OCI-M2 (cell line): ENCODE measurements around the gene SSR2.
"Not testable (repeated sequence)": the region's sequence is repeated elsewhere in the genome, so short reads cannot be mapped to it uniquely, and the experiment has no call there.

Source experiments
- DNase-seq: peaks from one replicate; lab custom pipeline; 2025; ENCODE audit not compliant: unreplicated experiment; lab: John Stamatoyannopoulos, UW

SSR2 gene

DNA sequence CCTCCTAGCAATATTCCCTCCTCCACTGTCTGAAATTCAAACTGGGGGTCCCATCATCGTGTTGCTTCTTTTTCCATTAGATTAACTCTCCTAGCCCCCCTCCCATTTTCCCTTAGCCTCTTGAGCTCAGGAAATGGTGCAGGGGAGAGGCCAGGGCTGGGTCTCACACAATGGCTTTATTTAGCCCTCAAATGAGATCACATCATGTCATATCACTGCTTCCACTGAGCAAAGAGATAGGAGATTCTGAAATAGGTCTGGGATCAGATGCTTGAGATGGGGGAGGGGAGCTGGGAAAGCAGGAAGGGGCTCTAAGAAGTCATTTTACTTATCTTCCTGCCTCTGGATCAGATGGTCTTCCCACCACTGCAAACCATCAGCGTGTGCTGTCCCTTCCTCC lies 24.6 kb downstream of the SSR2 start:
- DNase-seq, result no peak

DNA sequence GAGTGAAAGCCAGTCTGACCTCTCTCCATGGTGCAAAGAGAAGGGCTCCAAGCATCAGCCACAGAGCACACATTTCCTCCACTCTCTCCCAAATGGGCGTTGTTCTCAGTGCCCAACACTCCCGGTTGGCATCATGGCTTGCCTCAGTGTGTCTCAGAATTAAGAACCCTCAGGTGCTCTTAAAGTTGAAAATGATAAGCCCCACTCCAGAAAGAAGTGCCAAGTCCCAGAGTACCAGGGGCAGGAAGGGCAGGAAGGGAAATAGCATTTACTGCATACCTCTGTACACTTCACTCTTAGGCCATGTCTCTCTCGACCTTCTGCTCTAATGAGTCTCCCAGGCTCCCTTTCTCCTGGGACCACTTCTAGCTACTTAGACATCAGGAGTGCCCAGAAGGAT lies 27.2 kb downstream of the SSR2 start:
- DNase-seq, result no peak

DNA sequence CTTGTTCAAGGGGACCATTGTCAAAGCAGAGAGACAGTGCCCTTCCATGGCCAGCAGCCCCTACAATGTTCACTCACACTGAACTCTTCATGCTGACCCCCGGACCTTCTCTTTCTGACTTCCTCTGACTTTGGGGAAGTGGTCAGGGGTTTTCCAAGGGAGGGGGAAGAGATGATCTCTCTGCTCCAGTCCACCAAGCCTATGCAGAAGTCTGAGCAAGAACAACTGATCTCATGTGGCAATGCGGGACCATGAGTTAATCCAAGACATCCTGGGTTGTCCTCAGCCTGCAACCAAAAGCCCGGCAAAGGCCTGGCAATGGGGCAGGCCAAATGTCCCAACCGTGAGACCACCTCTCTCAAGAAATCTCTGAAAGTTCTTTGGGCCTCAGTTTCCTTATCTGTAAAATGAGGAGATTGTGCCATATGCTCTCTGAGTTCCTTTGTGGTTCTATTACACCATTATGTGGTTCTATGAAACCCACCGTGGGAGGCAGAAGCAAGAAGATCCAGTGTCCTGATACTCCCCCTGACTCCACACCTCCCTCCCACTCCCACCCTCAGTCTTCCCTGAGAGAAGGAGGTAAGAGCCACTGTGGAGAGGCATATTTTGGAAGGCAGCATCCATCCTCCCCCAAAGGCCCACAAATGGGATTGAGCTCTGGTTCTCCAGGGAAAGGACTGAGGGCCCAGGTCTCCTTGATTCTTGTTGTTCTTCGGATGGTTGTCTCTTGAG lies 30.6 kb downstream of the SSR2 start:
- DNase-seq, result no peak

DNA sequence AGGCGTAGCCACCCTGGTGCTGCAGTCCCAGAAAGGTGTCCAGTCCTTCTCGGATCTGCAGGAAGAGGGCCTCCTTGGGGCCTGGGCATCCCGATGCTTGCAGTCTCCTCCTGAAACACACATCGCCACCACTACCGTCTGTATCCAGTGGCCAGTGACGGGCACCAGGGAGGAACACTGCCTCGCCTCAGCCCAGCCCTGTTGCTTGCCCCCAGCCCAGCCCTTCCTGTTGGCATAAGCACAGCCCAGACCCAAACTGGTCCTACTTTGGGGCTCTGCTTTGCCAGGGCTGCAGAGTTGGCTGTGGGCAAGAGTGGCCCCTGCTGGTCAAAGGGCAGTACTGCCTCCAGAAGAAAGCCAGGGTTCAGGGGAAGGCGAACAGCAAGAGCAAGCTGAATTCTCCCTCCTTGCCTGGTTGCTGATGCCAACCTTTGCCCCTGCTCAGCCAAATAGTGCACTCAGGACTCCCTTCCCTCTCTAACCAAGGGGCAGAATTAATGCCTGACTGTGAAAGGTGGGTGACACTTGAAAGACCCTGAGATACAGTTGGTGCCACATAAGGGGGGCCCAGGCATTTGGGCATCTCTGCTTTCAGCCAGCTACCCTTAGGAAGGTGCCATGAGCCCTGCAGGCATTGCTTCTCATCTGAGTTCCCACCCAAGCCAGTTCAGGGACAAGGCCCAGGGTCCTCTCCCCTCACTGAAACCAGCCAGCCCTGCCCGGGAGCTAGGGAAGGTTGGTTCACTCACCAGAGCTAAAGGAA lies 31.3 kb downstream of the SSR2 start:
- no peak for DNase-seq

DNA sequence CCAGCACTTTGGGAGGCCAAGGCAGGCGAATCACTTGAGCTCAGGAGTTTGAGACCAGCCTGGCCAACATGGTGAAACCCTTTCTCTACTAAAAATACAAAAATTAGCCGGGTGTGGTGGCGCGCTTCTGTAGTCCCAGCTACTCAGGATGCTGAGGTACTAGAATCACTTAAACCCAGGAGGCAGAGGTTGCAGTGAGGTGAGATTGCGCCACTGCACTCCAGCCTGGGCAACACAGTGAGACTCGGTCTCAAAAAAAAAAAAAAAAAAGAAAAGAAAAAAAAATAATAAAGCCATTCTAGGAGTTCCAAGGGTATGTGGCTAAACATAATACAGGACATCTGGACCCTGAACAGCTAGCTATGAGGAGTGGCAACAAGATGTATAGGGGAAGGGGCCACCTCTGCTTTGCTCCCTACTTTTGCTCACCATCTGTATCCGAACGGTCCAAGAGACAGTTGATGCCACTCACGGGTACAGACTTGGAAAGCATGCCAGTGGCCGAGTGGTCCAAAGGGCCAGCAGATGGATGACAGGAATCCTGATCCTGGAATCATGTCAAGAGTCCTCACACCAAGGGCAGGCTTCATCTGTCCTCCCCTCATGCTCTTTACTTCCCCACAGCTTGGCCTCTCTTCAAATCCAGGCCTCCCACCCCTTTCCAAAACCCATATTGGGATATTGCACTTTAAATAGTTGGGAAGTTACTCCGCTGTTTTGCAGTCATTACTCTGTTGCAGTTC lies 35.7 kb downstream of the SSR2 start:
- DNase-seq, result not testable (repeated sequence)

DNA sequence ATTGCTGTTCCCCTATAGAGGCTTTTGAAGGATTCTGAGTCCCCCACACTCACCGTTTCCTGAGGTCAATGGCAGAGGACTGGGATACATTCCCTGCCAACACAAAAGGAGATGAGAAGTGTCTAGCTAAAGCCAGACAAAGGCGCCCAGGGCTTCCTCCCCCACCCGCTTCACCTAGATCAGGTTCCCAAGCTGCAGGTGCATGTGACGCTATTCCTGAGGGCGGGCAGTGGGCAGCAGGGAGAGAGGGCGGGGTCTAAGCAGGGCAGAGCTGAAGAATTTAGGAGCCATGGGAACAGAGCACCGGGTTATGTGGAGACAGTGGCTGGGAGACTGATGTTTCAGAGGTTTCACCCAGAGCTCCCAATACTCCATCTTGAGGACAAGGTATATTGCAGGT lies 36.4 kb downstream of the SSR2 start:
- no peak for DNase-seq

DNA sequence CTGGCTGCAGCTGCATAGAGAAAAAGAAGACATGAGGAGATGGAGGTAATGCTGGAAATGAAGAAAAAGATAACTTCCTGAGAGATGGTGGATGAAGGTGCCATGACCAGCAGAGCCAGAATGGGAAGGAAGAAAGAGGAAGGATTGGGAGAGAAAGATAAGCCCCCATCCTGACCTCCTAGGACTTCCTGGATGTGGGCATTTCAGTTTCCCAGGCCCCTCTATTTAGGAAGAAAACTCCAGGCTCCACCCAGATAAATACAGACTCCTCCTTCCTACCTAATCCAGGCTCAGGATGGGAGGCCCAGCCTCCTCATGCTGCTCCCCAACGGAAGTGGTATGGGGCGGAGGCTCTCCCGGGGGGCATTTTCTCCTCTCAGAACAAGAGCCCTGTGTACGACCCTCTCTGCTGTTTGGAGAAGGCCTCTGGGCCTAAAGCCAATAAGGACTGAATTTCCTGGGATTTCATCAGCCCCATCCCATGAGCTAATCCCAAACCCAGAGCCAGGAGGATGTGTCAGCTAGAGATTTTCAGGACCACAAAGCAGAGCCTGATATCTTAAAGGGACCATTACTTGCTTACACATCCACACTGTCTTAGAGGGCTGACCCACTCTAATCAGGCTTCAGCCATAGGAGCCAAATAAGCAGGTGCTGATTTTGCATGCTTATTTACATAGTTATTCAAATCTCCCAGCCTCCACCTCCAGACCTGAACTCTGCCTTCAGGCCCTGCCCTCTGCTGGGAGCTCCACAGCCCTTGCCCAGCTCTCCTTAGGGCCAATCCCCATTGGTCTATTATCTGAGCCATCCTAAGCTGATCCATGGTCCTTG lies 37.3 kb downstream of the SSR2 start:
- no peak for DNase-seq

DNA sequence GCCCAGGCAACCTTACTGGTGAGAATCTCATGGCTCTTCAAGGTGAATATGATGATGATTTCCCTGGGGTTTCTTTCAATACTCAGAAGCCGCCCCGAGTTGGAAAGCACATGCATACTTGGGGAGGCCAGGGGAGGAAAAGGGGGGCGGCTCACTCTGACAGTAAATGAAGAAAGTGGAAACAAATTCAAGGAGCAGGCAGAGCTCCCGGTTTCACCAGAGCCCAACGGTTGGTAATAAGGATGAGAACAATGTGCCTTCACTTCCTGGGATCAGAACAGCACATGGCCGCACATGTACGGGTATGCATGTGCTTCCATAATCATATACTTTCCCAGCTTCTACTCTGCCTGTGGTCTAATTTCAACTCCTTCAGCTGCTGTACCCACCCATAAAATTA lies 38.6 kb downstream of the SSR2 start:
- no peak for DNase-seq

DNA sequence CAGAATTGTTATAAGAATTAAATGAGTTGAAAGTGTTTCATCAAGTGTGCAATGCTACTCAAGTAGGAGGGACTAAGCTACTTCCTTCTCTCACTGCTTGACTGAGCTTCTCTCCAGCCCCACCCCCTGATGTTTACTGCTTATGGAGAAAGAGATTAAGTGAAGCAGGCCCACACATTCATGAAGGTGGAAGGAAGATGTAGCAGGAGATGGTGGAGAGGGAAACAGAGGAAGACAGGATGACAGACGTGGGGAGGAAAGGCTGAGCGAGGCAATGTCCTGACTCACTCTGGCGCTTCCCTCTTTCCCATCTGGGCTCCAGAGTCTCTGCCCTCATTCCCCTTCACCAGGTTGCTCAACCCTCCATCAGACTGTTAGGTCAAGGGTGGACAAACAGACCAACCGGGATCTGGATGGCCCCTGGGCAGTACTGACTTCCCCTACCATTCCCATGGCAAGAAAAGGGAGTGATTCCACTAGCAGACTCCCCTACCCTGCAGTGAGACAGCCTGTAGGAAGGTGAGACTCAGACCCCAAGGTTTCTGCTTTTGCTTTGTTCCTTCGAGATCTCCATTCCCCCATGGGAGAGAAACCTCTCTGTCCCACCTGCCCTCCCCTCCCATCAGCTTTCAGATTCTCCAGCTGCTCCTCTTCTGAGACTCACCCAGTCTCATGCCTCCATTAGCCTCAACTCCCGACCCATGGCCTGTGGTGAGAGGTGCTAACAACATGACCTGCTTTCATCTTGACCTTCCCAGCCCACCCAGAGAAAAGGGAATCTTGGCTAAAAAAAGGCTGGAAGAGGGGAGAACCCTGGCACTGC lies 39.3 kb downstream of the SSR2 start:
- DNase-seq, result no peak

DNA sequence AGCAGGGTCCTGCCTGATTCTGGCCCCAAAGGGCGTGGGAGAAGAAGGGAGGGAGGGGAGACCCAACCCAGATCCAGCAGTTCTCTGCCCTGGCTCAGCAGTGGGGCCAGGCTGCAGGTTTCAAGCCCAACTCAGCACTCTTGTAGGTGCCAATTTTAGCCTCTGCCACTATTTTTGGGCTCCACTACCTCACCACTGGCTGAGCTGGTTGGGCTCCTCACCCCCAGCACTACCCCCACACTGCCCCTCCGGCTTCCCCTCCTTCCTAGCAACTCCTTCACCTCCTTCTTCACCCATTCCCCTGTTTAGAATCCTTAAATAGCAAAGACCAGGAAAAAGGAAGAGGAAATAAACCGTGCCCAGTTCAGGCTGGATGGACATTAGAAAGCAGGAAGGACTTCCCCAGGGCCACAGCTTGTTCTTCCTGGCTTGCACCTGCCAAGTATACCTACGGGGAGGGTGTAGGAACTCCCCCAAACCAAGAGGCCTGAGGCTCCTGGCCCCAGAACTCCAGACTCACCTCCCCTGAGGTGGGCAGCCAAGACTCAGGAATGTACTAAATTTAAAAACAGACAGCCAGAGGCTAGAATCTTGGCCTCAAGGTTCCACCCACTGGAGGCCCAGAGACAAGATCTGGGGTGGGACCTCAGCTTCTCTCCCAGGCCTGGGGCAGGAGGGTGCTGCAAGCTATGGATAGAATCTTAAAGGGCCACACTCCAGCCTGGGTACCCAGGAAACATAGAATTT lies 41.0 kb downstream of the SSR2 start:
- DNase-seq, result no peak

DNA sequence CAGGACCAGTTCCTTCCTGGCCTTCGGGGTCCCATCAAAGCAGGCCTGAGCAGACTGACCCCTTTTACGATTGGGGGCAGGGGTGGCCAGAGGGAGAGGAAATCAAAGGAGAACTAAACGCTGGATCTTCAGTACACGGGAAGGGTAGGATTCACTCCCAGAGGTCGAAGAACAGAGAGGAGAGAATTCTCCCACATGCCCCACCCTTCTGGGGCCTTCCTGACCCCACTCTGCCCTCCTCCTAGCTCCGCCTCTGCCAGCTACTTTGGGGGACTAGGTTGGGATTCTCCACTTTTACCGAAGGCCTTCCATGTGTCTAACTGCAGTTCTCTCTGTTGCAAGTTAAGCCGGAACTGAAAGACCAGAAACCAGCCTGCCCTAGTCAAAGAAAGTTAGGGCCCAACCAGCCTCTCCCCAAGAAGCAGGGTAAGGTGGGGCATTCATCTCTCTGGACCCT lies 41.8 kb downstream of the SSR2 start:
- DNase-seq, result no peak

DNA sequence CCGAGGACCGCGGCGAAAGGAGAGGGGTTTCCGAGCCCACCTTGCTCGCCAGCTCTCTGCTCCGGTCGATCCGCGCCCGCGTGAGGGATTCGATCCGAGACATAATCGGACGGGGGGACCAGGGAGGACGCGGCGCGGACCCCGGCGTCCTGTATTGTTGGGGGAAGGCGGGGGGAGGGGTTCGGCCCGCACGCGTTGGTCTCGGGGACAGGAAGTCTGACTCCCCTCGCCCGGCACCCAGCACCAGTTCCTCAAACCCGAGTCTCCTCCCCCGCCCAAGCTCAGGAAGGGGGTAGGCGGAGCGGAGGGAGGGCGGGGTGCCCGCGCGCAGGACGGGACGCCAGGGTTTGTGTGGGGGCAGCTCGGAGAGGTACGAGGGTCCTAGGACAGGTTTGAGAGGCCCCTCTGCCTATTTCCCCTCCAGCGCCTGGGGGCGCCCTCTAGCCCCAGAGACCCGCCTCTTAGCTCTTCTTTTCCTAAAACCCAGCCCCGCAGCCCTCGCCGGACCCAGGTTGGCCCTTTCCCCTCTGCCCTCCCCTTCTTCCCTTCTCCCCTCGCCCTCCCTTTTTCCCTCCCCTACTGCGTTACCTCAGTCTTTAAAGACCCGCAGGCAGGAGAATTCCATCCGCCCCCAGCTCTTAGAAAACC lies 42.3 kb downstream of the SSR2 start, which contains the start of gene ARHGEF2:
Gene ARHGEF2, minus strand, starts transcription at position 223 of the 648 bp plus-strand sequence. Its CDS starts 120 bp downstream, at position 103.
- DNase-seq, result peak; percentile 26

DNA sequence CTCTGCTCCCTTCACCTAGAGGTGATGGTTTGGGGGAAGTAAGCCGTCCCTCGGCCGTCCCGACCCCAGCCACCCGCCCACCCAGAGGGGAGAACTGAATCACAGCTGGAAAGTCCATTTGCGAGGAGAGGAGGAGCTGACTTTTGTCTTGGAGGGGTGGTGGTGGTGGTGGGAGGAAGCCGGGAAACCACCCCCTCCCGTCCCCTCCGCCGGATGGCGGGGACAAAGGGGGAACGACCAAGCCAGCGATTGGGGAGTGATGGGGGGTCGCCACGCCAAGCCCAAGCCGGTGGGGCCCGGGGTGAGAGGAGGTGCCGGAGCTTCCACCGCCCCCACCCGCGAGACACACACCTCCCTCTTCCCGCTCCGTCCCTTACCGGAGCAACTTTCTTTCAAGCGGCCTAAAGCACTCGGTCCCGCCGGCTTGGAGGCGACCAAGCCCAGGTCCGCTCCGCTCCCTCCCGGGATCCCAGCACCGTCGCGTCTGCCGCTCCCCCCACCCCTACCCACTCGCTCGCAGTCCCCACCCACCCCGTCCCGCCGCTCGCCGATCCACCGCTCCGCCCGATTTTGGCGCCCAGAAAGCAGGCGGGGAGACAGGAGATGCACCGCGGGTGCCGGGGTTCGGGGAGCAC lies 42.9 kb downstream of the SSR2 start:
- no peak for DNase-seq

DNA sequence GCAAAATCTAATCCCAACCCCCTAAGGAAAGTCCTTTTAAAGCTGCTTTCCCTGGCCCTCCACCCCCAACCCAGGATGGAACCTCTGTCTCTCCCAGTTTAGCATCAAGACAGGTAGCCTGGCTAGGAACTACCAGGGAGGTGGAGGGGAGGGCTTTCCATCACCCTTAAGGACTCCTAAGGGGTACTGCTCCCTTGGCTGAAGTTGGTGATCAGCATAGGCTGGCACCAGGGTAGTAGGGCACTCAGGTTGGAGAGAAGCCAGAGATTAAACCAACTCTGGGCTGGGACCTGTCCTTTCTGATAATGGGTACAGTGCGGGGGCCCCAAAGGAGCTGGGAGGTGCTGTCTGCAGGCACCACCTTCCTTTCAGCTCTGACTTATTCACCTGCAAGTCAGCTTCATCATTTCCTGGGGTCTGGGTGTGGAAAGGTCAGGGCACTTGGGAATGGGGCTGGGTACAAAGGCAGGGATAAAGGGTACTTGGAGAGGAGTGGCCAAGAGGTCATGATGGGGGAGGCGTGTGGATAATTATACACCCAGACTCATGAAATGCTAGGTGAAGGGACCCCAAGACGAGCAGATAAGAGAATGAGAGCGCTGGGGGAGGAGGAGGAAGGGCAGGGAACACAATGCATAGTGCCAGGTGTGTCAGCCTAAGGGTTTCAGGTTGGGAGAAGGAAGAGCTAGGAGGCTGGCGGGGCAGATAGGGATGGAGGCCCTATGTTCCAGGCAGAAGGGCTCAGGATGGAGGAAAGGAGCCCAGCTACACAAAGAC lies 43.6 kb downstream of the SSR2 start:
- DNase-seq, result no peak

DNA sequence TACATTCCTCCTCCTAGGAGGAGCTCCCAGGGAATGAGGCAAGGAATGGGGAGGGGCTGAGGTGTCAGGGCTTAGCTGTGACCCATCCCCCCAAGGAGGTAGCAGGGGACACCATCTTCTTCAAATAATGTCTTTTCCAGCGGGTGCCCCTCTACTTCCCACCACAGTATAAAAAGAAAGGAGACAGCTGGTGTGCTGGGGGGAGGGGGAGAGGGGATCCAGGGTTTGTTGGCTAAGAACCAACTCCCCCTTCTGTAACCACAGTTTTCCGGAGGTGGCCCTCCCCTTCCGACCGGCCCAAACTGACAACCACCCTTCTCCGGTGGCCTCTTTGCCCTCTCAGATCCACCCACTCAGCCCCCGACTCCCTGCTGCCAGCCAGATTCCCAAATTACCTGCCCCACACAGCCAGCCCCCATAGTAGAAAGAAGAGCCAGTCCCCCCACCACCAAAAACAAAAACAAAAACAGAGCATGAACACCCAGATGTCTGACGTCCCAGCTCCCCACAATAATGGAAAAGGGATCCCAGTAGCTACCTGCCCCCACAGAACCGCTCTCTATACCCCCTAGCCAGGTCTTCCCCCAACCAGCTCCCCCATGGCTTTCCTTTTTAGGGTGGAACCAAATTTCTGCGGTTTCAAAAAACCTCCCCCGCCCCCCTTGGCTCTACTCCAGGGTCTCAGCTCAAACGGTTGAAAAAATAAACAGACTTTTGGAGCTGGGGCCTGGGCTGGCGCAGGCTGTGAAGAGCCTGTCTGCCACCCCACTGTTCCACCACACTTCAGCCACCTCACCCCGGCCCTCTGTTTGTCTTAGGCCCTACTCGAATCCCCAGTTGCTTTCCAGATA lies 44.5 kb downstream of the SSR2 start:
- peak; percentile 38 for DNase-seq

DNA sequence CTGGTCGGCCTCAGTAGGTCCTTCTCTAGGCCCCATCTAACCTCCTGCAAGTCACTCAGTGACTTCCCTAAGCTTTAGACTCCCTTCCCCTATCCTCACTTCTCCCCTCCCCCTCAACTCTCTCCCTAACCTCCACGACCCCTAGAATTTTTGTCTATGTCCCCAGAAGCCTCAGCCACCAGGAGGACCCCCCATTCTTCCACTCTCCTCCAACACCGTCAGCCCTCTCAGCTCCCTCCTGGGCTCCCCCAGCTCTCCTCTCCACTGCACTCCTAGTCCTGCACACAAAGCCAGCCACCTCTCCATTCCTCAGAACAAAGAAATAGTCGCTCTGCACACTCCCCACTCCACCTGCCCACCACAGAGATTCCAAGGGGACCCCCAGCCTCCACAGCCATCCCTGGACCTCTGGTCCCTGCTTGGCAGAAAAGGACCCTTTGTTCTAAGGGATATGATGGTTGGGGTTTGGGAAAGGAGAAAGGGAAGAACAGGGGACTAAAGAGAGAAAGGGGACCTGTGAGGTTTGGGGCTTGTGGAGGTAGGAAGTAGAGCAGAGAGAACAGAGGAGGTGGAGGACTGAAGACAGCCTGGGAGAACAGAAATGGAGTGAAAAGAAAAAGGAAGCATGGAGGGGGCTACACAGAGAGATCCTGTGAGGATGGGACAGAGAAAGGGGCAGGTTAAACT lies 45.2 kb downstream of the SSR2 start:
- no peak for DNase-seq
